HepG2 (cell line): Measurements from ENCODE around the gene CAD. TPM values are rescaled to one million over a fixed set of nuclear protein-coding genes. Genes with fewer than 3 reads are reported as not detected.

Source experiments
- CEBPB ChIP-seq: IDR thresholded peaks from 2 replicates; pipeline ENCODE4 v1.6.1; 2011; ENCODE audit warnings: low read depth, low read length, improper control_type of control experiment, borderline replicate concordance
- CENPX ChIP-seq: sonication (generic); formaldehyde crosslinking; IDR thresholded peaks from 2 replicates; pipeline ENCODE4 v1.9.0; 2021; ENCODE audit warnings: mild to moderate bottlenecking, missing genetic modification reagents, moderate library complexity
- DMTF1 ChIP-seq: sonication (generic); formaldehyde crosslinking; IDR thresholded peaks from 2 replicates; pipeline ENCODE4 v1.4.0; 2020; ENCODE audit warnings: mild to moderate bottlenecking, missing genetic modification reagents
- MED13 ChIP-seq: sonication (generic); formaldehyde crosslinking; IDR thresholded peaks from 2 replicates; pipeline ENCODE4 v1.5.0; 2020; ENCODE audit warnings: missing genetic modification reagents
- MXD3 ChIP-seq: IDR thresholded peaks from 2 replicates; pipeline ENCODE4 v1.6.1; 2016; ENCODE audit warnings: mild to moderate bottlenecking, missing biosample characterization, missing genetic modification reagents
- MXI1 ChIP-seq: IDR thresholded peaks from 3 replicates; pipeline ENCODE4 v1.6.1; 2012; ENCODE audit warnings: low read depth, low read length, inconsistent platforms, borderline replicate concordance
- POLR2A ChIP-seq, 2 experiments: IDR thresholded peaks; 2 replicates each; pipeline ENCODE4 v1.6.1; 2011; ENCODE audit warnings: low read depth in 2 of 2, low read length in 2 of 2, mild to moderate bottlenecking in 1 of 2, moderate library complexity in 1 of 2; ENCODE audit not compliant: insufficient read depth in 1 of 2
- RAD51 ChIP-seq: fragments of 450-650 bp; IDR thresholded peaks from 2 replicates; pipeline ENCODE4 v1.6.1; 2016; ENCODE audit warnings: borderline replicate concordance
- RFX1 ChIP-seq: fragments of 450-650 bp; IDR thresholded peaks from 2 replicates; pipeline ENCODE4 v1.6.1; 2017
- SP4 ChIP-seq: sonication (generic); formaldehyde crosslinking; IDR thresholded peaks from 2 replicates; pipeline ENCODE4 v1.8.1; 2023; ENCODE audit warnings: mild to moderate bottlenecking, missing genetic modification reagents
- SPEN ChIP-seq: sonication (generic); formaldehyde crosslinking; IDR thresholded peaks from 2 replicates; pipeline ENCODE4 v1.5.1; 2020; ENCODE audit warnings: low read depth, mild to moderate bottlenecking, missing genetic modification reagents
- TOE1 ChIP-seq: sonication (generic); formaldehyde crosslinking; IDR thresholded peaks from 2 replicates; pipeline ENCODE4 v1.4.0; 2020; ENCODE audit warnings: mild to moderate bottlenecking, missing genetic modification reagents
- ZC3H4 ChIP-seq: sonication (generic); formaldehyde crosslinking; IDR thresholded peaks from 2 replicates; pipeline ENCODE4 v1.4.0; 2020; ENCODE audit warnings: missing genetic modification reagents, borderline replicate concordance
- ZNF407 ChIP-seq: sonication (generic); formaldehyde crosslinking; IDR thresholded peaks from one replicate; pipeline ENCODE4 v1.5.1; 2020; ENCODE audit warnings: mild to moderate bottlenecking, missing genetic modification reagents; ENCODE audit errors: not compliant biosample characterization
- ZNF549 ChIP-seq: sonication (generic); formaldehyde crosslinking; IDR thresholded peaks from 2 replicates; pipeline ENCODE4 v1.5.0; 2020; ENCODE audit warnings: missing genetic modification reagents
- ZNF572 ChIP-seq: sonication (generic); formaldehyde crosslinking; IDR thresholded peaks from 2 replicates; pipeline ENCODE4 v1.5.1; 2020; ENCODE audit warnings: mild to moderate bottlenecking, missing genetic modification reagents
- ZNF580 ChIP-seq: IDR thresholded peaks from 2 replicates; pipeline ENCODE4 v1.6.1; 2016; ENCODE audit warnings: low read depth, borderline replicate concordance
- ZNF703 ChIP-seq: sonication (generic); formaldehyde crosslinking; IDR thresholded peaks from 2 replicates; pipeline ENCODE4 v1.5.1; 2020; ENCODE audit warnings: missing genetic modification reagents, mild to moderate bottlenecking, moderate library complexity, borderline replicate concordance
- polyA plus RNA-seq, 8 experiments: library from polyadenylated mRNA; depleted of rRNA in 3 of 8; stranded (reverse) in 7 of 8; unstranded in 1 of 8; fragments of >200 nt; fragmentation: Illumina TruSeq in 4 of 8; extraction: Trizol in 4 of 8; gene quantifications; 2 replicates each; pipeline versions ENCODE4 v1.2.1 to v1.2.3, GENCODE V29; 2011 to 2016; ENCODE audit warnings: low read depth in 4 of 8, missing spikeins in 1 of 8, mixed read lengths in 1 of 8; ENCODE audit not compliant: insufficient read depth in 1 of 8
- total RNA-seq, 5 experiments: library from RNA; depleted of rRNA; stranded (reverse); fragments of >200 nt; fragmentation: Illumina TruSeq; extraction: Trizol; gene quantifications; 2 replicates each; pipeline ENCODE4 v1.2.3, GENCODE V29; 2016; ENCODE audit warnings: low read depth in 1 of 5

Gene CAD
- total and polyA plus RNA-seq, 2 of the 13 experiments (the other 11 are each of a cell fraction or from before 2014, with no cell fraction given) = 21.7 to 37.0 TPM

- TF ChIP-seq ZNF407 (no peak), ZNF580 (CRISPR knock-in tag) (peak; percentile 34; the same call in 1 of the 2 replicates), MXD3 (CRISPR knock-in tag) (peak; percentile 79; the same call in 1 of the 2 replicates), MXI1 (peak; percentile 94; the same call in 2 of the 3 replicates), RFX1 (no peak), DMTF1 (CRISPR knock-in tag) (no peak), ZNF572 (no peak), MED13 (peak; percentile 74; the same call in 1 of the 2 replicates), SP4 (peak; percentile 28; the same call in 1 of the 2 replicates), ZC3H4 (CRISPR knock-in tag) (no peak; the same call in 1 of the 2 replicates), CENPX (CRISPR knock-in tag) (no peak), RAD51 (peak; percentile 5; the same call in 1 of the 2 replicates), POLR2A (IDR thresholded peaks at IDR 0.05; ENCODE audit: insufficient read depth in 1 of 2, low read depth in 2 of 2, low read length in 2 of 2) (peak; percentile 17 to 72; a peak in 2 of 4 replicates), ZNF703 (CRISPR knock-in tag) (no peak), ZNF549 (CRISPR knock-in tag) (no peak), TOE1 (no peak; the same call in 1 of the 2 replicates), SPEN (CRISPR knock-in tag) (peak; percentile 74; the same call in 1 of the 2 replicates), CEBPB (no peak)
Measured at GRCh38 chr2:27217173-27218121, at the start of gene CAD (continued).
